GM12878 (cell line): ENCODE measurements around the gene DERA. TPM values are rescaled to one million over a fixed set of nuclear protein-coding genes. Genes with fewer than 3 reads are reported as not detected.
A peak's percentile ranks its signal among the peaks of the same experiment; 100 is the strongest.
"Not testable (repeated sequence)": the region's sequence is repeated elsewhere in the genome, so short reads cannot be mapped to it uniquely, and the experiment has no call there.

Source experiments
- ATAC-seq: fragments of 200-7000 bp; cut with Tn5 transposase; 3 replicates; pipeline ENCODE4 v1.9.1; 2020; ENCODE audit warnings: mild to moderate bottlenecking, moderate library complexity
- BruUV-seq: library from RNA; stranded (reverse); fragments of 400-500 nt; replicated peaks from 2 replicates; lab custom pipeline; 2021; lab: Mats Ljungman, UMichigan
- CTCF ChIA-PET: fragments of 300-600 bp; sonication (Branson Sonifier 250); formaldehyde crosslinking; extraction: SDS; loops from one replicate; lab custom pipeline; 2021; ENCODE audit warnings: inconsistent platforms; lab: Yijun Ruan, JAX
- POLR2A ChIA-PET: fragments of 350-600 bp; formaldehyde crosslinking; extraction: SDS; loops from one replicate; lab custom pipeline; 2021; ENCODE audit warnings: inconsistent platforms; lab: Charles Lee
- RAD21 ChIA-PET: fragments of 300-600 bp; sonication (Branson Sonifier 250); formaldehyde crosslinking; loops from one replicate; lab custom pipeline; 2023; ENCODE audit warnings: antibody characterized with exemption; ENCODE audit not compliant: unreplicated experiment; lab: Charles Lee
- SMC1A ChIA-PET: fragments of 300-600 bp; sonication (Branson Sonifier 250); formaldehyde crosslinking; loops from one replicate; lab custom pipeline; 2023; ENCODE audit not compliant: unreplicated experiment, uncharacterized antibody; lab: Charles Lee
- DNase-seq: peaks from one replicate; pipeline ENCODE4 v3.0.0-alpha.2; 2011; ENCODE audit warnings: low read depth, low spot score
- FAIRE-seq: peaks from 3 replicates; lab custom pipeline; 2011; peaks lifted over from hg19 to GRCh38; lab: Jason Lieb, UNC
- H2AFZ ChIP-seq: 2 replicates; pipeline ENCODE4 v1.6.0; 2011; ENCODE audit warnings: low read depth, low read length, control low read depth; ENCODE audit not compliant: control insufficient read depth
- H3K27ac ChIP-seq: 2 replicates; pipeline ENCODE4 v1.5.1; 2011; ENCODE audit warnings: control low read depth; ENCODE audit not compliant: control insufficient read depth, insufficient read depth
- H3K27me3 ChIP-seq, 2 experiments: replicated peaks in 1 of 2; 2 replicates each; pipeline versions ENCODE4 v1.6.0 to v1.6.1; 2011; ENCODE audit warnings: low read length in 1 of 2; ENCODE audit not compliant: control insufficient read depth in 2 of 2, insufficient read depth in 2 of 2
- H3K36me3 ChIP-seq, 2 experiments: 2 replicates each; pipeline ENCODE4 v1.5.1; 2011; ENCODE audit warnings: low read length in 1 of 2; ENCODE audit not compliant: control insufficient read depth in 2 of 2, insufficient read depth in 2 of 2
- H3K4me1 ChIP-seq: 2 replicates; pipeline ENCODE4 v1.6.1; 2011; ENCODE audit warnings: mild to moderate bottlenecking, low read length, moderate library complexity, mixed read lengths; ENCODE audit not compliant: control insufficient read depth, insufficient read depth
- H3K4me2 ChIP-seq: 2 replicates; pipeline ENCODE4 v1.6.0; 2011; ENCODE audit warnings: control low read depth; ENCODE audit not compliant: control insufficient read depth, insufficient read depth
- H3K4me3 ChIP-seq: fragments of 200-600 bp; sonication (generic); 2 replicates; pipeline ENCODE4 v1.5.1; 2016
- H3K79me2 ChIP-seq: 2 replicates; pipeline ENCODE4 v1.6.0; 2011; ENCODE audit warnings: low read length; ENCODE audit not compliant: control insufficient read depth, insufficient read depth
- H3K9ac ChIP-seq: 2 replicates; pipeline ENCODE4 v1.8.0; 2011; ENCODE audit warnings: low read length, control low read depth, mixed read lengths; ENCODE audit not compliant: control insufficient read depth, insufficient read depth
- H3K9me3 ChIP-seq: replicated peaks from 3 replicates; pipeline ENCODE4 v1.5.1; 2011; ENCODE audit warnings: mild to moderate bottlenecking, low read length; ENCODE audit not compliant: control insufficient read depth, insufficient read depth
- H4K20me1 ChIP-seq: 2 replicates; pipeline ENCODE4 v1.6.0; 2011; ENCODE audit not compliant: control insufficient read depth, insufficient read depth
- WGBS: methylation state at CpG from one replicate; pipeline ENCODE4 v1.1.6; 2016; ENCODE audit warnings: low lambda C conversion rate; ENCODE audit not compliant: insufficient replicate concordance, insufficient coverage; ENCODE audit errors: missing lambda C conversion rate; 5-methylcytosine and 5-hydroxymethylcytosine counted together
- in situ Hi-C: fragments of 300-500 bp; cut with MboI; formaldehyde crosslinking; loops from 9 replicates; pipeline ENCODE4 v1.14.3; 2018; ENCODE audit warnings: mixed read lengths
- intact Hi-C: fragments of 100-400 bp; cut with micrococcal nuclease; formaldehyde crosslinking; loops from one replicate; pipeline ENCODE4 v1.14.2; 2022; ENCODE audit not compliant: unreplicated experiment
- polyA plus RNA-seq, 11 experiments: library from polyadenylated mRNA; depleted of rRNA in 4 of 11; unstranded in 6 of 11; stranded (reverse) in 5 of 11; fragments of >200 nt; fragmentation: Nextera tagmentation in 4 of 11; fragmentation: Illumina TruSeq in 1 of 11; extraction: Ambion mirVana in 4 of 11; extraction: Trizol in 1 of 11; gene quantifications; 1 replicate in 1 of 11; 2 replicates in 10 of 11; pipeline versions ENCODE4 v1.2.1 to v1.2.3, GENCODE V29; 2011 to 2016; ENCODE audit warnings: inconsistent platforms in 2 of 11, missing spikeins in 2 of 11, low read depth in 1 of 11
- total RNA-seq, 4 experiments: library from RNA; depleted of rRNA in 3 of 4; stranded (reverse); fragments of >200 nt in 3 of 4; fragmentation: Illumina TruSeq in 1 of 4; extraction: Trizol in 1 of 4; gene quantifications; 2 replicates each; pipeline versions ENCODE4 v1.2.1 to v1.2.3, GENCODE V29; 2013 to 2021

Gene DERA
- total and polyA plus RNA-seq, 10 of the 15 experiments (the other 5 are each of a cell fraction or from before 2014, with no cell fraction given), result 34.9 to 97.1 (median 40.8) TPM

DNA sequence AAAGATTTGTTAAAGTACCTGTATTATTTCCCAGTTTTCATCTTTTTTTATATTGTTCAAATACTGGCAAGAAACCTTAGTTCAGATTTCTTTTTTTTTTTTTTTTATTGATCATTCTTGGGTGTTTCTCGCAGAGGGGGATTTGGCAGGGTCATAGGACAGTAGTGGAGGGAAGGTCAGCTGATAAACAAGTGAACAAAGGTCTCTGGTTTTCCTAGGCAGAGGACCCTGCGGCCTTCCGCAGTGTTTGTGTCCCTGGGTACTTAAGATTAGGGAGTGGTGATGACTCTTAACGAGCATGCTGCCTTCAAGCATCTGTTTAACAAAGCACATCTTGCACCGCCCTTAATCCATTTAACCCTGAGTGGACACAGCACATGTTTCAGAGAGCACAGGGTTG is 799 bp downstream of the DERA start:
- ChIA-PET SMC1A (interaction anchor here (0.9 to 3.9 kb wide), 8 partner anchors 14 to 325 kb away, joined by 3 to 33 read pairs (median 6); no protein-coding TSS in a partner anchor), RAD21 (interaction anchor here (2.4 kb wide), 1 partner anchor 16 kb away, joined by 13 read pairs; no protein-coding TSS in a partner anchor), CTCF (interaction anchor here (1.5 to 10.2 kb wide), 5 partner anchors 12 to 379 kb away, joined by 3 to 115 read pairs (median 17); no protein-coding TSS in a partner anchor), POLR2A (interaction anchor here (0.6 to 1.8 kb wide), 5 partner anchors 9 to 36 kb away, joined by 3 to 10 read pairs (median 4); no protein-coding TSS in a partner anchor)
- BruUV-seq, result TSS peak; percentile 71
- H4K20me1 ChIP-seq, in situ Hi-C loops, H3K27me3 ChIP-seq, H3K9me3 ChIP-seq, H3K79me2 ChIP-seq, DNase-seq, intact Hi-C loops, H3K4me1 ChIP-seq, FAIRE-seq, H3K36me3 ChIP-seq: not testable (repeated sequence)
- peak; percentile 24 for ATAC-seq
- Histone ChIP-seq H3K4me2 (peak overlapping the region; percentile 53), H3K9ac (peak overlapping the region; percentile 96), H2AFZ (peak overlapping the region; percentile 86), H3K27ac (peak overlapping the region; percentile 88), H3K4me3 (peak overlapping the region; percentile 73)
- 36% methylated on average over 3 of the region's 5 CpGs for WGBS

DNA sequence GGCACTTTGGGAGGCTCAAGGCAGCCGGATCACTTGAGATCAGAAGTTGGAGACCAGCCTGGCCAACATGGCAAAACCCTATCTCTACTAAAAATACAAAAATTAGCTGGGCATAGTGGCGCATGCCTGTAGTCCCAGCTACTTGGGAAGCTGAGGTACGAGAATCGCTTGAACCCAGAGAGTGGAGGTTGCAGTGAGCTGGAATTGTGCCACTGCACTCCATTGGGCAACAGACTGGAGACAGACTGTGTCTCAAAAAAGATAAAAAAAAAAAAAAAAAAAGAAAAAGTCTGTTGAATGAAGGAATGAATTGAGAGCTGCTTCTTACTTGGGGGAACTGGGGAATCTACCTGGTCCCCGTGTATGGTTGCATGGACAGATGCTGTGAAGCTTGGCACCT is 3.0 kb downstream of the DERA start:
- intact Hi-C loops, H3K27ac ChIP-seq, H3K4me3 ChIP-seq, H4K20me1 ChIP-seq, H3K9ac ChIP-seq, FAIRE-seq, DNase-seq, H3K4me2 ChIP-seq, in situ Hi-C loops, H3K9me3 ChIP-seq, H3K79me2 ChIP-seq, ATAC-seq, H3K4me1 ChIP-seq, H3K36me3 ChIP-seq, H3K27me3 ChIP-seq, BruUV-seq, H2AFZ ChIP-seq: not testable (repeated sequence)
- CTCF ChIA-PET, result interaction anchor here (0.7 to 10.2 kb wide), 7 partner anchors 7 to 329 kb away, joined by 3 to 115 read pairs (median 3); no protein-coding TSS in a partner anchor
- SMC1A ChIA-PET, result interaction anchor here (0.6 to 2.0 kb wide), 4 partner anchors 16 to 324 kb away, joined by 3 to 21 read pairs (median 4); no protein-coding TSS in a partner anchor
- WGBS, result 93% methylated on average over 5 of the region's 5 CpGs
- RAD21 ChIA-PET, result interaction anchor here (0.5 to 0.9 kb wide), 2 partner anchors 11 to 17 kb away, joined by 3 read pairs; no protein-coding TSS in a partner anchor
- POLR2A ChIA-PET, result interaction anchor here (0.5 to 1.9 kb wide), 4 partner anchors 10 to 752 kb away, joined by 3 to 6 read pairs (median 5); partner anchors contain the start of gene STRAP
